Pulmonary artery endothelial cell (primary cell): ENCODE data around the gene ARMCX1. TPM values are rescaled to one million over a fixed set of nuclear protein-coding genes. Genes with fewer than 3 reads are reported as not detected.
A peak's percentile ranks its signal among the peaks of the same experiment; 100 is the strongest.
"Not testable (repeated sequence)": the region's sequence is repeated elsewhere in the genome, so short reads cannot be mapped to it uniquely, and the experiment has no call there.

Experiments
- DNase-seq: peaks from one replicate; pipeline ENCODE4 v3.0.0-alpha.2; 2011; ENCODE audit warnings: low read depth, low spot score
- total RNA-seq: library from RNA; depleted of rRNA; stranded (reverse); fragments of >200 nt; gene quantifications from 2 replicates; pipeline ENCODE4 v1.2.3, GENCODE V29; 2014

The ARMCX1 gene
- total RNA-seq, result 30.7 and 42.7 TPM in 2 replicates

DNA sequence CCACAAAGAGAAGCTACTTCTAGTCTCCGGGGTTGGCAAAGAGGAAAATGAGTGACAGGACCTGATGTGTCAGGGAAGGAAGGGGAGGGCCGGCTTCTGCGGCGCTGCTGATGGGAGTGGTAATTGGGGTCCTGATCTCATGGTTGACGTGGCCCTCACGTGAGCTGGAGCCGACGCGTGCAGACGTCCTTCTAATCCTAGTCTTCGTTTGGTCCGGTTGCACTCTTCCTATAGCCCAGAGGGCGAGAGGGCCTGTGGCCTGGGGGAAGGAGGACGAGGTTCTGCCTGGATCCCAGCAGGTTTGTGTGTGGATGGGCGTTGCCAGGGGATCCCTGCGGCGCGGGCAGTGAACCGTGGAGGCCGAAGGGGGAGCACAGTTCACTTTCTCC, at the start of gene ARMCX1:
Gene ARMCX1, plus strand, starts transcription at position 186 of the 389 bp plus-strand sequence. CDS start 2,384 bp downstream, outside the sequence.
- peak; percentile 62 for DNase-seq

DNA sequence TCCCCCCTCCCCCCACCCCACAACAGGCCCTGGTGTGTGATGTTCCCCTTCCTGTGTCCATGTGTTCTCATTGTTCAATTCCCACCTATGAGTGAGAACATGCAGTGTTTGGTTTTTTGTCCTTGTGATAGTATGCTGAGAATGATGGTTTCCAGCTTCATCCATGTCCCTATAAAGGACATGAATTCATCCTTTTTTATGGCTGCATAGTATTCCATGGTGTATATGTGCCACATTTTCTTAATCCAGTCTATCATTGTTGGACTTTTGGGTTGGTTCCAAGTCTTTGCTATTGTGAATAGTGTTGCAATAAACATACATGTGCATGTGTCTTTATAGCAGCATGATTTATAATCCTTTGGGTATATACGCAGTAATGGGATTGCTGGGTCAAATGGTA, 47.4 kb upstream of the ARMCX1 start:
- not testable (repeated sequence) for DNase-seq

DNA sequence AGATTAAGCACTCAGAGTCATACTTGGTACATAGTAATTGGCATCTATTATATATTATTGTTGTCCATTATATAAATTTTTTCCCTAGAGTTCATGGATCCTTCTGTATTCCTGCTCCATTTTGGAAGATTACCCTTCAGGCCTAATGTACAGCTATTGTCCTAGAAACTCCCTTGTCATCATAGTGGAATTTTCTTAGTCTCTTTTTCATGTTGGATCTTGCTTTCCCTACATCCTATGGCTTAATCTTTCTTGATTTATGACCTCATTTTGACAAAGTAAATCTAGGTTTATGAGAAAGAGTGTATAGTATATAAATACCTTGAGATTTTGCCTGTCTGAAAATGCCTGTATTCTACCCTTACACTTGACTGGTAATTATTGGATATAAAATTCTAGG, 43.0 kb upstream of the ARMCX1 start:
- no peak for DNase-seq

DNA sequence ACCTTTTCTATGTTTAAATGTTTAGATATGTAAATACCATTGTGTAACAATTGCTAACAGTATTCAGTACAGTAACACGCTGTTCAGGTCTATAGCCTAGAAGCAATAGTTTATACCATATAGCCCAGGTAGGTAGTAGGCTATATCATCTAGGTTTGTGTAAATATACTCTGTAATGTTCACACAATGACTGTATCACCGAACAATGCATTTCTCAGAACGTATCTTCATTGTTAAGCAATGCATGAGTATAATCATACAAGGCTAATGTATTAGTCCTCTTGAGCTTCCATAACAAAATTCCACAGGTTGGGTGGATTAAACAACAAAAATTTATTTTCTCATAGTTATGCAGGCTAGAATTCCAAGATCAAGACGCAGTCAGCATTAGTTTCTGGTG, 42.4 kb upstream of the ARMCX1 start:
- no peak for DNase-seq

DNA sequence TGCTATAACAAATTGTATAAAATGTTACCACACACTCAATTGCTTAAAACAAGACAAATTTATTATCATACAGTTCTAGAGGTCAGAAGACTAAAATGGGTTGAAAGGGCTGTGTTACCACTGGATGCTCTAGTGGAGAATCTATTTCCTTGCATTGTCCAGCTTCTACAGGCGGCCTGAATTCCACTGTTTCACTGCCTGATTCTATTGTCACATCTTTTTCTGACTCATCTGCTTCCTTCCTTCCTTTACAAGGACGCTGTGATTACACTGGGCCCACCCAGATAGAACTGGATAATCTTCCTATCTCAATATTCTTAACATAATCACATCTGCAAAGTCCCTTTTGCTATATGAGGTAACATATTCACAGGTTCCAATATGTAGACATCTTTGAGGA, 19.4 kb upstream of the ARMCX1 start:
- peak; percentile 44 for DNase-seq

DNA sequence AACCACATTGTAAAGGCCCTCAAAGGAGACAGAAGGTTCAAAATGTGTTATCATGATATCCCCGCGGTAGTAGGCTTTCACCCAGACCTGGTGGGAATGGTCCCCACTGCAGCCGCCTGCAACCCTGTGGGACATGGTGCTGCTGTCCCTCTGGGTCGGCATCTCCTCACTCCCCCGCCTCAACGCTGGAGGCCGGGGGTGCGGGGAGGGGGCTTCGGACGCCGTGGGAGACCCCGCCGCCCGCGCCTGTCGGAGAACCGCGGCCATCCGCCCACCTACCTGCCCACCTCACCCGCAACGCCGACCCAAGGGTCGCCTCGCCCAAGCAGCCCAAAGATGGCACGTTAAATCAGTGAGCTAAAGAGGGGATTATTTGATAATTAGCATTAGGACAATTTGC, 11.2 kb upstream of the ARMCX1 start:
- no peak for DNase-seq

DNA sequence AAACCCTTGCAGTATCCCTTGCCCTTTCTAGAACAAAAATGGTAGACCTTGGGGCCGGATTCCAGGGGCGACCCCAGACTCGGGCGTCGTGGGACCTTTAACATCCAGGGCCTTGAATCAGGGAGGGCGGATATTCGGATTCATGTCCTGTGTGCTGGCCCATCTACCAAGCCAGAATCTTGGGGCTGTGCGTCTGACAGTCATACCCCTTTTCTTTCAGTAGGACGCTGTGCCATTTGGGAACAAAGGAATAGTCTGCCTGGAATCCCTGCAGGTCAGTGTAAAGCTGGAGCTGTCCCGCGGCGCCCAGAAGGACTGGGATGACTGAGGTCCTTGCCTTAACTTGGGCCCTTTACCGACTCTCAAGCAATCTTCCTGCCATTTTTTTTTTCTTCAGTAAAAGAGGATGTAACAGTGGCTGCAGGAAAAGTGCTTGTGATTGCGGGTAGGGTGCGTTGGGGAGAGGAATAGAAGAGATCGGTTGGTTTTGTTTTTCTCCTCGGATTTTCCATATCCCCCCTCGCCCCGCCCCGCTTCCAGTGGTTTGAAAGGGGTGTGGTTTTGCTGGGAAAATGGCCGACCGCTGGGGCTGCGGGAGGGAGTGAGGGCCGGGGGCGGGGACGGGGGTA, 518 bp downstream of the ARMCX1 start:
- no peak for DNase-seq

DNA sequence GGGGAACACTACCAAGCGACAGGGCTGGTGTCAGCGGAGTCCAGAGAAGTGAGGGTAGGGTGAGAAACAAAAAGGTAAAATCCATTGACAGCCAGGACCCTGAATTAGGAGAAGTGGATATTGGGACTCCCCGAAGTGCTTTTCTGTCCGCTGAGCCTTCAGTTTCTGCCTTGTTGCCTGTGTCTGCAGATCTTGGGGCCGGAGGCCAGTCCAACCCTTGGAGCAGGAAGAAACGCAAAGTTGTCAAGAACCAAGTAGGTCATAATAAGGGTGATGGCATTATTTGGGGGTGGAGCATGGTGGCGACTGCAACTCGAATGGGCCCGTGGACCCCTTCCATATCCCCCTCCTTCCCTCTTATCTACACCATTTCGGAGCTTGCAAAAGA, 1.0 kb downstream of the ARMCX1 start:
- no peak for DNase-seq

DNA sequence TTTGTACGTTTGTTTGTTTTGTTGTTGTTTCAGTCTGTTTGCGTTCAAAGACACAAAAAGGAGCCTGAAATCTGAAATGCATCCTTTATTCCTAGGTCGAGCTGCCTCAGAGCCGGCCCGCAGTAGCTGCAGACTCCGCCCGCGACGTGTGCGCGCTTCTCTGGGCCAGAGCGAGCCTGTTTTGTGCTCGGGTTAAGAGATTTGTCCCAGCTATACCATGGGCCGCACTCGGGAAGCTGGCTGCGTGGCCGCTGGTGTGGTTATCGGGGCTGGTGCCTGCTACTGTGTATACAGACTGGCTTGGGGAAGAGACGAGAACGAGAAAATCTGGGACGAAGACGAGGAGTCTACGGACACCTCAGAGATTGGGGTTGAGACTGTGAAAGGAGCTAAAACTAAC, 2.4 kb downstream of the ARMCX1 start:
- no peak for DNase-seq

DNA sequence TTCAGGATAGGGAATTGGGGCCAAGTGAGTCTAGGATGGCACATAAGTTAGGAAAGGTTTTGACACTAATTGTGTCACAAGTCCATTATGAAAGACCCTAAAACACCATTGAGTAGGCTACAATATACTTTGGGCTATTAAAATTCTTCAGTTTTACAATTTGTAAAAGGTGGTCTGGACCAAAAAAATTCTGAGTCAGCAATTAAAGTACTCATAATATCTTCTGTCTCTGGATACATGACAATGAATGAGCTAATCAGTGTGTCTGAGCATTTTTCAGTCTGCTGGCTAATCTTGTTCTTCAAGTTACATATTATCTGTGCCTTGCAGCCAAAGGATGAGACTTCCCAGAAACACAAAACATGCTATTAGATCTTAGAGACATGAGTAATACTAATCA, 14.3 kb downstream of the ARMCX1 start:
- DNase-seq, result no peak

DNA sequence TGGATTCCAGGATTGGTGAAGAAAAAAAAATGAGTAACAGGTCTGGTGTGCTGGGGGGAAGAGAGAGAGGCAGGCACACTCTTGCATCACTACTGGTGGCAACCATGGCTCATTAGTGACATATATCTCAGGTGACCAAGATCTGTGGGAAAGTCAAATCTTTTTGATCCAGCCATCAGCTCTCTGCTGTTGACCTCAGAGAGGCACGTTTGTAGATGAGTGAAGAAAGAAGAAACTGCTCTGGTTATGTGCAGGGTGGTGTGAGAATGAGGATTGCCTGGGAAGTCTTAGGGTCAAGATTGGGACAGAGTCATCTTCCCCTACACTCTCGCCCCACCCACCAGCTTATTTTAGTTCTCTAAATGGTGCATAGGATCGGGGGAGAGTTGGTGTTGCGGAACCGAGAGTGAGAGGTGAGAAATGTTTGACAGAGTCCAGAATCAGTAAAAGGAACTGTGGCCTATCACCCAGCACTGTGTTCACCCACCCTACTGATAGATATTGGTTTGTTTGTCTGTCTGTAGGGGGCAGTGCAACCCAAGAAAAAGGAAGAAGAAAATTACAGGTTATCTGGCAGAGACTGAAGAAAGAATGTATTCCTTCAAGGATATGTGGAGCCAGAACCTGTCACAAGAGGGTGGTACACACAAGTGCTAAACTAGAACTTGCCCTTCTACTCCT, 45.5 kb downstream of the ARMCX1 start:
- DNase-seq, result peak; percentile 46

DNA sequence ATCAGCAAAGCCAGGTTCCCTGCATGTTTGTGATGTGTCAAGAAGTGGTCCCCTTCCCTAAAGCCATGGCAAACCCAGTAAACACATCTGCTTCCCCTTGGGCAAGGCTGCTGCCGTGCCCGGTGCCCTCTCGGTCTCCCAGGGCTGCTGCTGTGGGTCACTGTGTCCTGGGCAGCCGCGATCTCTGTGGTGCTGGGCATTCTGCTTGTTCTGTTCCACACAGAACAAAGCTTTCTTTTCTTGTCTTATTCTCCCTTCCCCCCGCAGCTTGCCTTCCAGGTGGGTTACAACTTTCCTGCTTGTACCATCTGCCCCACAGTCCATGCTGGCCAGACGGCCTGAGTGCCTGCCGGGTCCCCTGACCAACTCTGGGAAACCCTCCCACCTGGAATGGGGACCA, 49.2 kb downstream of the ARMCX1 start:
- DNase-seq, result not testable (repeated sequence)

DNA sequence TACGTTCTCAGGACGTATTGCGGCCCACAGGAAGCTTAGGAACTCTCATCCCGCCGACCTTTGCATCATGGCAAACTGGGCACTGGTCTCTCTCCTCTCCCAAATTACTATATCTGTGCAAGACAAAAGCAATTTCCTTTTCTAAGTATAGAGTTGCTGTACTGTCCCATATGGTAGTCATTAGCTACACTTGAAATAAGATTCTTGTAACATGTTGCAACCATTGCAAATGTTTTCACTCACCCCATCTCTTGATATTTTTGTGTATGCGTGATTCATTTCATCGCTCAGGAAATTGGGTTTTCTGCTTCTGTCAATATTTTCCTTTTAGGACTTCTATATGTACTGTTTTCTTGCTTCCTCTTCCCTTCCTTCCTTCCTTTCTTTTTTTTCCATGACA, 51.7 kb downstream of the ARMCX1 start:
- DNase-seq, result no peak

Other genes with a start within 250 kb of the ARMCX1 start
- 4.8 and 5.7 TPM in 2 replicates for gene TIMM8A, start 201.8 kb upstream of the ARMCX1 start, total RNA-seq
- 0.07 TPM in 1 of 2 replicates, not detected in the other for gene BTK, start 164.4 kb upstream of the ARMCX1 start, total RNA-seq
- gene RPL36A, start 159.5 kb upstream of the ARMCX1 start, total RNA-seq, result 735 and 865 TPM in 2 replicates
- 25.8 and 36.7 TPM in 2 replicates for gene GLA, start 142.6 kb upstream of the ARMCX1 start, total RNA-seq
- gene HNRNPH2, start 142.3 kb upstream of the ARMCX1 start, total RNA-seq, result 102 and 106 TPM in 2 replicates
- gene ARMCX4, start 65.1 kb upstream of the ARMCX1 start, total RNA-seq, result 4.6 and 6.4 TPM in 2 replicates
- gene ARMCX6, start 67.5 kb downstream of the ARMCX1 start, total RNA-seq, result 37.3 and 40.6 TPM in 2 replicates
- 52.6 and 56.3 TPM in 2 replicates for gene ARMCX3, start 72.6 kb downstream of the ARMCX1 start, total RNA-seq
- gene ARMCX2, start 109.3 kb downstream of the ARMCX1 start, total RNA-seq, result 44.7 and 52.7 TPM in 2 replicates